Ovary (tissue), 3 donors: Measurements from ENCODE around the gene PSME4.

ENCODE experiments used
- EP300 ChIP-seq: sonication (generic); formaldehyde crosslinking; IDR thresholded peaks from one replicate; pipeline ENCODE4 v1.6.1; 2017; ENCODE audit warnings: antibody characterized with exemption
- POLR2A ChIP-seq: fragments of 450-650 bp; IDR thresholded peaks from one replicate; pipeline ENCODE4 v1.6.1; 2017; ENCODE audit warnings: antibody characterized with exemption, mild to moderate bottlenecking, moderate library complexity
- TF ChIP-seq, protein P1 (sequence below), 3 donors: fragments of 450-650 bp in 2 of 3; fragments of 200-600 bp in 1 of 3; IDR thresholded peaks; one replicate each; pipeline versions ENCODE4 v1.5.1 to v1.8.0; 2016 to 2022; ENCODE audit warnings: antibody characterized with exemption in 3 of 3, mild to moderate bottlenecking in 1 of 3
- donor health status: DM: no; HTN: no; CAD: no.

DNA sequence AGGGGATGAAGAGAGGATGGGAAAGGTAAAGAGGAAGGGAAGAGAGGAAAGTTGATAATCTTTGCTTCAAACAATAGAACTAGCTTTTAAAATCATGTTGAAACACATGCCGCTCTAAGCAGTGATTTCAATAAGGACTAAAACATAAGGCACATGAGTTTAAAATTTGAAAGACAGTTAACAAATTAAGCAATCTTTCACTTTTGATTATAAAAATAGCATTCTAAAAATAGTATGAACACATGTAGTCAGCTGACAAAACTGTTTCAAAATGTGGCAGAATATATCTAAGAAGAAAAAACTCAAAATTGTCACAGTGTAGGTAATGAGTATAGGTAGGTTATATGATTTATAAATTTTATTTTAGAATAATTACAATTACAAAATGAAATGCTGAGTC lies 25.3 kb downstream of the PSME4 start:
- TF ChIP-seq, protein P1, sequence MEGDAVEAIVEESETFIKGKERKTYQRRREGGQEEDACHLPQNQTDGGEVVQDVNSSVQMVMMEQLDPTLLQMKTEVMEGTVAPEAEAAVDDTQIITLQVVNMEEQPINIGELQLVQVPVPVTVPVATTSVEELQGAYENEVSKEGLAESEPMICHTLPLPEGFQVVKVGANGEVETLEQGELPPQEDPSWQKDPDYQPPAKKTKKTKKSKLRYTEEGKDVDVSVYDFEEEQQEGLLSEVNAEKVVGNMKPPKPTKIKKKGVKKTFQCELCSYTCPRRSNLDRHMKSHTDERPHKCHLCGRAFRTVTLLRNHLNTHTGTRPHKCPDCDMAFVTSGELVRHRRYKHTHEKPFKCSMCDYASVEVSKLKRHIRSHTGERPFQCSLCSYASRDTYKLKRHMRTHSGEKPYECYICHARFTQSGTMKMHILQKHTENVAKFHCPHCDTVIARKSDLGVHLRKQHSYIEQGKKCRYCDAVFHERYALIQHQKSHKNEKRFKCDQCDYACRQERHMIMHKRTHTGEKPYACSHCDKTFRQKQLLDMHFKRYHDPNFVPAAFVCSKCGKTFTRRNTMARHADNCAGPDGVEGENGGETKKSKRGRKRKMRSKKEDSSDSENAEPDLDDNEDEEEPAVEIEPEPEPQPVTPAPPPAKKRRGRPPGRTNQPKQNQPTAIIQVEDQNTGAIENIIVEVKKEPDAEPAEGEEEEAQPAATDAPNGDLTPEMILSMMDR (IDR thresholded peaks at IDR 0.05): no peak
- TF ChIP-seq POLR2A (no peak), EP300 (no peak)
